Activated naive CD8-positive, alpha-beta T cell treated with anti-CD3 and anti-CD28 coated beads for 36 hours (primary cell): ENCODE results near the gene ITM2C. TPM values are rescaled to one million over a fixed set of nuclear protein-coding genes. Genes with fewer than 3 reads are reported as not detected.

ENCODE experiments used
- DNase-seq: peaks from one replicate; pipeline ENCODE4 v3.0.0; 2021
- H3K27ac Mint-ChIP-seq: one replicate; pipeline ENCODE4 v1.8.0; 2022; ENCODE audit warnings: mild to moderate bottlenecking, moderate library complexity, mixed read lengths
- H3K27me3 Mint-ChIP-seq: one replicate; pipeline ENCODE4 v1.8.0; 2022; ENCODE audit warnings: mild to moderate bottlenecking, mixed read lengths
- H3K36me3 Mint-ChIP-seq: one replicate; pipeline ENCODE4 v1.8.0; 2021; ENCODE audit warnings: mild to moderate bottlenecking, mixed read lengths
- H3K4me1 Mint-ChIP-seq: one replicate; pipeline ENCODE4 v1.8.0; 2021; ENCODE audit warnings: mixed read lengths
- H3K4me3 Mint-ChIP-seq: one replicate; pipeline ENCODE4 v1.8.0; 2022; ENCODE audit warnings: mild to moderate bottlenecking, moderate library complexity, mixed read lengths
- H3K9me3 Mint-ChIP-seq: one replicate; pipeline ENCODE4 v1.8.0; 2022; ENCODE audit warnings: mixed read lengths
- total RNA-seq, 2 experiments: library from RNA; stranded (reverse); gene quantifications; one replicate each; pipeline ENCODE4 v1.2.3, GENCODE V29; 2021

Gene ITM2C, protein sequence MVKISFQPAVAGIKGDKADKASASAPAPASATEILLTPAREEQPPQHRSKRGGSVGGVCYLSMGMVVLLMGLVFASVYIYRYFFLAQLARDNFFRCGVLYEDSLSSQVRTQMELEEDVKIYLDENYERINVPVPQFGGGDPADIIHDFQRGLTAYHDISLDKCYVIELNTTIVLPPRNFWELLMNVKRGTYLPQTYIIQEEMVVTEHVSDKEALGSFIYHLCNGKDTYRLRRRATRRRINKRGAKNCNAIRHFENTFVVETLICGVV
- total RNA-seq = 10 to 100 TPM; 69.9 to 73.6 TPM

DNA sequence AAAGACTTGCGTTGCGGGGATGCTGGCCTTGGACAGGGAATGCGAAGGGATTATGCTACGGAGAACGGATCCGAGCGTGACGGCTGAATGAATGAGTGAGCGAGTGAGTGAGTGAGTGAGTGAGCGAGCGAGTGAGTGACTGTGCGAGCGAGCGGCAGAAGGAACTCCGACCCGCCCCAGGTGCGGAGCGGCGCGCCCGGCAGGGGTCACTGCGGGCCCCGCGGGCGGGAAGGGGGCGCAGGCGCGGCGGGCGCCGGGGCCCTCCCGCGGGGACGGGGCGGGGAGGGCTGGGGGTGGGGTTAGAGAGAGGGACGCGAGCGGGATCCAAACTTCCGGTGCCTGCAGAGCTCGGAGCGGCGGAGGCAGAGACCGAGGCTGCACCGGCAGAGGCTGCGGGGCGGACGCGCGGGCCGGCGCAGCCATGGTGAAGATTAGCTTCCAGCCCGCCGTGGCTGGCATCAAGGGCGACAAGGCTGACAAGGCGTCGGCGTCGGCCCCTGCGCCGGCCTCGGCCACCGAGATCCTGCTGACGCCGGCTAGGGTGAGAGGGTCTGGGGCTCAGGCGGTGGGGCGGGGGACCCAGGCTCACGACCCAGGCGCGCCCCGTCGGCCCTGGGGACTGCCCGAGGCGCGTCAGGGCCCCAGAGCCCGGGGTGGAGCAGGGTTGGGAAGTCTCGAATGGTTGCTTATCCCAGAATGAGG, at the start of gene ITM2C:
Gene ITM2C (plus strand): TSS at position 338 of the 702 bp plus-strand sequence. CDS start 84 bp downstream, at position 422.
- peak within 1 kb of the TSS; percentile 87 for H3K4me3 Mint-ChIP-seq
- peak within 1 kb of the TSS; percentile 73 for H3K27ac Mint-ChIP-seq
- H3K36me3 Mint-ChIP-seq = peaks cover 3% of the 10 kb centered on the region
- peaks cover 65% of the 10 kb centered on the region for H3K4me1 Mint-ChIP-seq
- no peaks in the 10 kb centered on the region for H3K27me3 Mint-ChIP-seq
- H3K9me3 Mint-ChIP-seq = no peaks in the 10 kb centered on the region
- peak; percentile 87 for DNase-seq

DNA sequence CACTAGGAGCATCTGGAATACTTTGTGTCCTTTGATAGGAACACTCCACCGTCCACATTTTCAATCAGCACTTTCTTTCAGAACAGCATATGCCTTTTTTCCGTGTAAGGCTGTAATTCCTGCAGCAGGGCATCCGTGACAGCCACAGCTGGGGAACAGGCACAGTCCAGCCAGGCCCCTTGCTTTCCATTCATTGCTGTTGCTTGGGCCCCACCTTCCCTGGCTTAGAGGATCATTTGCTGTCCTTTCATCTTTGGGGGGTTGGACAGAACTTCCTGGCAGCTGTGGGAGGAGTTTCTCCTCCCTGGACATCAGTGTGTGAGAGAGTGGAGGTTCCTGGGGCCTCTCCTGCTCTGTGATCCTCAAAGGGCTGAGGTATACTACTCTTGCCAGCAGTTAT, 49.7 kb upstream of the ITM2C start:
- Mint-ChIP-seq H3K4me1 (peaks cover 8% of the 10 kb centered on the region), H3K36me3 (peaks cover 32% of the 10 kb centered on the region), H3K27ac (peak overlapping the region; percentile 45), H3K27me3 (no peaks in the 10 kb centered on the region), H3K9me3 (no peaks in the 10 kb centered on the region), H3K4me3 (no peak overlapping the region)
- no peak for DNase-seq

- H3K4me1 Mint-ChIP-seq = peaks cover 8% of the 10 kb centered on the region
- no peaks in the 10 kb centered on the region for H3K27me3 Mint-ChIP-seq
- H3K27ac Mint-ChIP-seq = peak overlapping the region; percentile 57
- H3K9me3 Mint-ChIP-seq = no peaks in the 10 kb centered on the region
- DNase-seq = no peak
- H3K36me3 Mint-ChIP-seq = peaks cover 19% of the 10 kb centered on the region
- no peak overlapping the region for H3K4me3 Mint-ChIP-seq
Observed at GRCh38 chr2:230816735-230817134, 48.0 kb upstream of the ITM2C start.

GRCh38 chr2:230819433-230819832, 45.3 kb upstream of the ITM2C start:
- H3K27me3 Mint-ChIP-seq = peaks cover under 1% of the 10 kb centered on the region
- H3K4me1 Mint-ChIP-seq = peaks cover 9% of the 10 kb centered on the region
- H3K36me3 Mint-ChIP-seq = peaks cover 12% of the 10 kb centered on the region
- no peak overlapping the region for H3K4me3 Mint-ChIP-seq
- H3K9me3 Mint-ChIP-seq = no peaks in the 10 kb centered on the region
- no peak for DNase-seq
- H3K27ac Mint-ChIP-seq = peak overlapping the region; percentile 47

GRCh38 chr2:230821261-230821990, 43.3 kb upstream of the ITM2C start:
- Mint-ChIP-seq H3K27me3 (peaks cover 17% of the 10 kb centered on the region), H3K4me3 (no peak overlapping the region), H3K4me1 (peaks cover 12% of the 10 kb centered on the region), H3K36me3 (peaks cover 11% of the 10 kb centered on the region), H3K9me3 (no peaks in the 10 kb centered on the region), H3K27ac (peak overlapping the region; percentile 6)
- no peak for DNase-seq

GRCh38 chr2:230821991-230822520, 42.7 kb upstream of the ITM2C start:
- peak overlapping the region; percentile 6 for H3K27ac Mint-ChIP-seq
- no peak overlapping the region for H3K4me3 Mint-ChIP-seq

DNA sequence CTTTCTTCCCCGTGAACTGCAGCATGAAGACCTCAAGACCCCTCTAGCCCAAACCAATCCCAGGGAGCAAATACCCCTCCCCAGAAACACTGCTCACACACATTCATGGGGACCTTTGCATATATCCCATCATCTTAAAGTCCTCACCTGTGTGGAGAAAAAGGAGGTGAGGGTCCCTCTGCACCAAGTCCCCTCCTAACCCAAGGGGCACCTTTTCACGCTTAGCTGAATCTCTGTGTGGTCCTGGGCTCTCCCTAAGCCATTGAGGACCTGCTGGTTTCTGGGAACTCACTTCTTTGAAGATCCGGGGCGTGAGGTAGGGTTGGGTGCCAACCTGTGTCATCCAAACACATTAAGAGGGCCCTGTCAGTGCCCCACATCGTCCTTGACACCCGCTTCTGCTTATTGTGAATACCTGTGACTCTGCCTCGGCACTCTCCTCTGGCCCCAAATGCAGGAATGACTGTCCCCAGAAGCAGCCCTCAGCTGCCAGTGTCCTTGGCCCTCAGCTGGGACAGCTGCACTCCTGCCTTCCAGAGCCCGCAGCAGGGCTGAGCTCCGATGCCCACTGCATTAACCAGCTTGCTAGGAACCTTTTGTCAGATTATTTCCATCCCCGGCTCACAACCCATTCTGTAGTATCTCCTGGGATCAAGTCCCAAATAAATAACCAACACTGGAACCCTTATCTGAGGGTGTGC, 41.3 kb upstream of the ITM2C start:
- H3K27ac Mint-ChIP-seq = peak overlapping the region; percentile 9
- peaks cover 32% of the 10 kb centered on the region for H3K27me3 Mint-ChIP-seq
- no peak overlapping the region for H3K4me3 Mint-ChIP-seq
- no peaks in the 10 kb centered on the region for H3K9me3 Mint-ChIP-seq
- no peak for DNase-seq
- H3K4me1 Mint-ChIP-seq = peaks cover 10% of the 10 kb centered on the region
- H3K36me3 Mint-ChIP-seq = peaks cover under 1% of the 10 kb centered on the region

More at GRCh38 chr2:230821991-230822520, 42.7 kb upstream of the ITM2C start:
- no peaks in the 10 kb centered on the region for H3K9me3 Mint-ChIP-seq
- H3K4me1 Mint-ChIP-seq = peaks cover 12% of the 10 kb centered on the region
- H3K27me3 Mint-ChIP-seq = peaks cover 24% of the 10 kb centered on the region
- peaks cover 5% of the 10 kb centered on the region for H3K36me3 Mint-ChIP-seq
- DNase-seq = no peak

DNA sequence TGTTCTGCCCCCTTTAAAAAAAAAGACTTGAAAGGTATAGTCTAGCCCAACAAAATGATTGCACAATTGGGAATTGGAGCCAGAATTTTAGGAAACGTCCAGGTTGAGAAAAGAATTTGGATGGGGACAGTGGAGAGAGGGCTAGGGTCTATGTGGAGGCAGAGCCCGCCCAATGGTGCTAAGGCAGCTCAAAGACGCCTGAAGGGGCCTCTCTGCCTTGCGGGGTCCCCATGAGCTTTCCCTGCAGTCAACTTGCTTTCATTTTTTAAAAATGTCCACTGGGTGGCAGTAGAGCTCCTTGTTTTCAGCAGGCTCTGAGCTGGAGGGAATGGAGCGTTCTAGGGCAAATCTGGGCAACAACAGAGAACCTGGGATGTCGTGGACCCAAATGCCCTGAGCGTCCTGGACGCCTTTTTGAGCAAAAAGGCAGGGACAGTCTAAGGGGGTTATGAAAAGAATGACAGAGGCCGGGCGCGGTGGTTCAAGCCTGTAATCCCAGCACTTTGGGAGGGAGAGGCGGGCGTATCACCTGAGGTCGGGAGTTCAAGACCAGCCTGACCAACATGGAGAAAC, 40.2 kb upstream of the ITM2C start:
- Mint-ChIP-seq H3K9me3 (no peaks in the 10 kb centered on the region), H3K4me3 (no peak overlapping the region), H3K4me1 (peaks cover 5% of the 10 kb centered on the region), H3K36me3 (no peaks in the 10 kb centered on the region), H3K27me3 (peaks cover 38% of the 10 kb centered on the region), H3K27ac (no peak overlapping the region)
- DNase-seq = peak; percentile 59

GRCh38 chr2:230825354-230825753, 39.4 kb upstream of the ITM2C start:
- Mint-ChIP-seq H3K27ac (no peak overlapping the region), H3K4me1 (peaks cover 5% of the 10 kb centered on the region), H3K27me3 (peaks cover 38% of the 10 kb centered on the region), H3K36me3 (no peaks in the 10 kb centered on the region), H3K9me3 (no peaks in the 10 kb centered on the region), H3K4me3 (no peak overlapping the region)
- no peak for DNase-seq

- Mint-ChIP-seq H3K4me3 (peak overlapping the region; percentile 50), H3K27ac (no peak overlapping the region), H3K27me3 (peaks cover 44% of the 10 kb centered on the region)
Observed at GRCh38 chr2:230827774-230828271, 36.9 kb upstream of the ITM2C start.

DNA sequence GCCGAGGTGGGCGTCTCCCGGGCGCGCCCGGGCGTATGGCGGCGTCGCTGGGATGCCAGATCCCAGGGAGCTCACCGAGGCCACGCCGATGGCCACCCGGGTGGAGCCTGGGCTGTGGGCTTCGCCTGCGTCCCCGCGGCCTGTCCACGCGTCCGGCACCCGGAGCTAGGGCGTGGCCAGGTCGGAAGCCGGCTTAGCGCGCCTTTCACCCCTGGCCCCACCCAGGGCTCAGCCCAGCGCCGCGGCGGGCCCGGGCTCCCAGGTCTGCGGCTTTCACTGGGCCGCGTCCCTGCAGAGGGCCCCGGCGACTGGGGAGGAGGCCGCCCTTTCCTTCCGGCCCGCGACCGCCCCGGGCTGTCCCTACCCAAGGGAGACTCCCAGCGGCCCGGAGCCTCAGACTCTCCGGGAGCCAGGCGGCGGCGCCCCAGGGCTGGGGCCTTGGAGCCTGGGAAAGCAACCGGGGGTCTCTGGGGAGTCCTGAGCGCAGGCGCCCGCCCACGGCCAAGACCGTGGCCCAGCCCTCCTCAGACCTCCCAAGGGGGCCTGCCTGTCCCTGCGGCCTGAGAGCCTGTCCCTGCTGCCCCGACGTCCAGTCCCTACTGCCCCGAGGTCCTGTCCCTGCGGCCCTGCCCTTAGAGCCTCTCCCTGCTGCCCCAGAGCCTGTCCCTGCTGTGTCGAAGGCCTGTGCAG, 36.3 kb upstream of the ITM2C start:
- H3K27ac Mint-ChIP-seq = no peak overlapping the region
- H3K9me3 Mint-ChIP-seq = no peaks in the 10 kb centered on the region
- H3K27me3 Mint-ChIP-seq = peaks cover 44% of the 10 kb centered on the region
- peak overlapping the region; percentile 15 for H3K4me3 Mint-ChIP-seq
- H3K4me1 Mint-ChIP-seq = peaks cover 5% of the 10 kb centered on the region
- no peaks in the 10 kb centered on the region for H3K36me3 Mint-ChIP-seq
- DNase-seq = peak; percentile 55

More at GRCh38 chr2:230827774-230828271, 36.9 kb upstream of the ITM2C start:
- no peak for DNase-seq
- Mint-ChIP-seq H3K9me3 (no peaks in the 10 kb centered on the region), H3K4me1 (peaks cover 5% of the 10 kb centered on the region), H3K36me3 (no peaks in the 10 kb centered on the region)

DNA sequence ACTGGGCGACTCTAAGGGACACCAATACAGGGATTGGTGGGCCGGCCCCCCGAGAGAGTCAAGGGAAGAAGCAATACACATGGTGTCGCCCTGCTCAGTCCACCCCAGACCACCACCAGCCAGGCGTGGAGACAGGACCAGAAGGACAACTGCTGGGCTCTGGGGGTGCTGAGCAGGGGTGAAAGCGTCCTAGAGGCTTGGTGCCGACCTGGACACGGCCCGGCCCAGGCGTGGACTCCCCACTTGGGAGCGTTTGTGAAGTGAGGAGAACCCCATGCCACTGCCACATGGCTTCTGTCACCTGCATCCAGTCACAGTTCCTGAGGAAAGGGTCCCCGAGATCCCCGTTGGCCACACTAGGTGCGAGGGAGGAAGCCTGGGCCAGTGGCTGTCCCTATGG, 35.4 kb upstream of the ITM2C start:
- Mint-ChIP-seq H3K27ac (no peak overlapping the region), H3K9me3 (no peaks in the 10 kb centered on the region), H3K4me1 (peaks cover 4% of the 10 kb centered on the region), H3K36me3 (no peaks in the 10 kb centered on the region), H3K4me3 (peak overlapping the region; percentile 15), H3K27me3 (peaks cover 44% of the 10 kb centered on the region)
- no peak for DNase-seq

- H3K27me3 Mint-ChIP-seq = peaks cover 39% of the 10 kb centered on the region
- no peak for DNase-seq
- no peak overlapping the region for H3K4me3 Mint-ChIP-seq
- H3K27ac Mint-ChIP-seq = no peak overlapping the region
- H3K9me3 Mint-ChIP-seq = no peaks in the 10 kb centered on the region
- H3K4me1 Mint-ChIP-seq = no peaks in the 10 kb centered on the region
- no peaks in the 10 kb centered on the region for H3K36me3 Mint-ChIP-seq
Observed at GRCh38 chr2:230829959-230830358, 34.8 kb upstream of the ITM2C start.

GRCh38 chr2:230830428-230830827, 34.3 kb upstream of the ITM2C start:
- H3K27me3 Mint-ChIP-seq = peaks cover 34% of the 10 kb centered on the region

More at GRCh38 chr2:230830428-230830827, 34.3 kb upstream of the ITM2C start:
- Mint-ChIP-seq H3K4me3 (no peak overlapping the region), H3K4me1 (no peaks in the 10 kb centered on the region), H3K36me3 (no peaks in the 10 kb centered on the region), H3K9me3 (no peaks in the 10 kb centered on the region), H3K27ac (no peak overlapping the region)
- DNase-seq = no peak
